ENCODE data around the gene PCGF2.
A peak's percentile ranks its signal among the peaks of the same experiment; 100 is the strongest.

The PCGF2 gene

DNA sequence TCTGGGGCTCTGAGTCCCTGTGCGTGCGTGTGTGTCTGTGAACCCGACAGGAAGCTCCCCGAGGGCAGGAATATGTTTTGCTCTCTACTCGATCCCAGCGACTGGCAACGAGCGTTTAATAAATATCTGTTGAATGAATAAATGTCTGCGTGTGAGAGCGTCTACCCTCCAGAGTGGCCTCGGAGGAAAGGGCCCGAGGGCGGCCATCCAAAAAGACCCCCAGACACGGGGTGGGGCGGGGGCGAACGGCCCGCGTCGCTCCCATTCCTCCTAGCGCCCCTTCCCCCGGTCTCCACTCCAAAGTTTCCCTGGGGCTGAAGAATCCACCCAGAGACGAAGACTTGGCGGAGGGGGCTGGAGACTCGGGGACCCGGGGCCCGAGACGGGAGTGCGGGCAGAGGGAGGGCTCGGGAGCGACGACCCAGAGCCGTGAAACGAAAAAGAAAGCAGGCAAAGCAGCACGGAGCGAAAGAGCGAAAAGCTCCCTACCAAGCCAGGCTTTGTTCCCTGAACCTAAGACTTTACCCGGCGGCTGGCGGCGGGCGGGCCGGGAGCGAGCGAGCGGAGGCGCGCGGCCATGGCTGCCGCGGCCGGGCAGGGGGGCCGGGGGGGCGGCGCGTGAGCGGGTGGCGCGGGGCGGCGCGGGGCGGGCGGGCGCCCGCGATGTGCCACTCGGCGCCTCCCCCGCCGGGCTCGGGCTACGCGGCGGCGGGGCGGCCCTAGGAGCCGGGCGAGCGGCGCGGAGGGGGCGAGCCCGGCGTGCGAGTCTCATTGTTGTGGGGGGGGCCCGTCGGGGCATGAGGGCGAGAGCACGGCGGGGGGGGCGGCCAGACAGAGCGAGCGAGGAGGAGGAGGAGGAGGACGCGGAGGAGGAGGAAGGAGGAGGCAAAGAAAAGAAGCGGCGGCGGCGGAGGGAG is 43.3 kb downstream of the PCGF2 start, which contains the start of gene MLLT6:
TSS of gene MLLT6 (plus strand) at position 668 of the 917 bp plus-strand sequence. CDS start 360 bp downstream, outside the sequence.
- FAIRE-seq (no peak), DNase-seq (ENCODE audit: low spot score) (peak; percentile 92)

DNA sequence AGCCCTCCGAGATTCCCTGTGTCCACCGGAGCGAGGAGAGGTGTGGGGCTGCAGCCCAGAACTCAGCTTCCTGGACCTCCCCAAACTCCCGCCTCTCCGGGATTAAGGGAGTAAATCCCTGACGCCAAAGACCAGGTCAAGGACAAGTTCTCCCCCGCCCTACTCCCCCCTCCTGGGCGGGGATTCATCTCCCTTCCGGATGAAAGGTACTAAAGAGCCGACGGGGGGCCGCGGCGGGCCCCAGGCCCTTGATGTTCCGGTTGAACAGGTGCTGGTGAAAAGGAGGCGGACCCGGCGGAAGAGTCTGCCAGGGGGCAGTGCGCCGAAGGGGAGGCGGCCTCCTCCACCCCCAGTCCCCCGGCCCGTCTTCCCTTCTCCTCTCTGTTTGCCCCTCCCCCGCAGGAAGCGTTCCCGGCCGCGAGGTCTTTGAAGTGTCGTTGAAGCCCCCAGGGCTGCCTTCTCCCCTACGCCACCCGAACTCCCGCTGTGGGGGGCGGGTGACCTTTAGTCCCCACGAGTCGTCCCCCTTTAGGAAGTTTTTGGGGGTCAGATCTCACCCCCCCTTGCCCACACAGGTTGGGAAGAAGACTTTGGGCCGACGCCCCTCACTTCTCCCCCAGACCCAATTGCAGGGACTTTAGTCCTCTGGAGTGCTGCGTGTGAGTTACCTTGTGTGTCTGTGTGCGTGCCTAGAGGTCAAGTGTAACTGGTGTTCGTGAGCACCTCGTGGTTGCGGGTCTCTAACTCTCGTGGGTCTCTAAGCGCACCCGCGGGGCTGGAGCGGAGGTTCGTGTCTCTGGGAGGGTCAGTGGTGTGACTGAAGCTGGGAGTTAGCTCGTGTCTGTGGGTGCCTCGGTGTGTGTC is 44.2 kb downstream of the PCGF2 start:
- no peak for FAIRE-seq
- no peak for DNase-seq (ENCODE audit: low spot score)

DNA sequence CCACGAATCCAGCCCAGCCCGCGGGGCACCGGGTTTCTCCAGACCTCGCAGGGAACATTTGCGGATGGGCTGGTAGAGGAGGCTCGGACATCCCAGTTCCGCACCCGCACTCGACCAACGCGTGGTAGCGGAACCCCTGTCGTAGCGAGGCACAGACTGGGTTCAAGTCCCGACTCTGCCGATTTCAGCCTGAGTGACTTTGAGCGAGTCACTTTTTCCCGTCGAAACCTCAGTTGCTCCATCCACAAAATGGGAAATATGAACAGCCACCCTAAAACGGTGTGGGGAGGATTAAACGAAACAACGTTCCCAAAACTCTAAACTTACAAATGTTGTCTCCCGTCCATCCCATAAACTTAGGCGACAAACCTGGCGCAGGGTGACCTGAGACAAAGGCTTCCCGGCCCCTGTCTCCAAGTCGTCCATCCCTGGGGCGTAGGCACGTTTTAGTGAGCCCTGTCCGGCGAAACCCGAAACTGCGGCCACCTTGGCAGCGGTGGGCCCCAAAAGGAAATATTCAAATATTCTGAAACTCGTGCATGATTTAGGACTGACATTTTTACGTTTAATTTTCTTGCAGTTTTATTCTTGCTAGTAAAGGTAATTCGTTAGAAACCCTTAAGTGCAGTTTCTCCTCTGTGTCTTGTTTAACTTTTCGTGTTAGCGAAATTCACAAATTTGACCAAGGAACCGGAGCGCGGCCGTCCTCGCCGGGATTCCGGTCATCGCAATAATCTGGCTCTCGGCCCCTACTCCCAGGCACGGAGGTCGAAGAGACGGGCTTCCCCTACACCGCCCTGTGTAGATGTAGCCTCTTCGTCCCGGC is 45.0 kb downstream of the PCGF2 start:
- DNase-seq (ENCODE audit: low spot score), result no peak
- no peak for FAIRE-seq

DNA sequence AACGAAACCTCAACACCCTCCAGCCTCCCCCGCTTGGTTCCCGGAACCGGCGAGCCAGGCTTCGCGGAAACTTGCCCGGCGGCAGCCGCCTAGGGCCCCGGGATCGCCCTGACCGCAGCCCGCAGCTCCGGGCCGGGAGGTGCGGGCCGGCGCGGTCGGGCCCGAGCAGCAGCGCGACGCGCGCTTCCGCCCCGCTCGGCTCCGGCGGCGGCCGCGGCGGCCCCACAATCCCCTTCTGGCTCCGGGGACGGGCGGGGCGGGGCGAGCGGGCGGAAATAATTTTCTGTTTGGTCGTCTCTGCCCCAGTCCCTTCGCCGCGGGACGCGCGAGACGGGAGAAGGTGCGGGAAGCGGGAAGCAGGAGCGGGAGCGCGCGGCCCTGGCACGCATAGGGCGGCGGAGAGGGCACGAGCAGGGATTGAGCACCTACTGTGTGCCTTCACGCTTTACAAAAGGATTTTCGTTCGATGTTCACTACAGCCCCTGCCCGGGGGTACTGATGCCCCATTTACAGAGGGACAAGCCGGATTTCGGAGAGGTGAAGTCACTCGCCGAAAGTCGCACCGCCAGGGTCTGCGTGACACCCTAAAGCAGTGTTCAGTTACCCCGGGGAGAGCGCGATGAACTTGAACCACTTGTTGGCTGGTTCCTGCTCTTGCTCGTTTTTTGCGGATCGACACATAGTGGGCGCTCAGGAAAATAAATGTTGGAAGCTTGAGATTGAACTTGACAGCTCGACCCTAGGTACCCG is 45.8 kb downstream of the PCGF2 start:
- FAIRE-seq, result no peak

DNA sequence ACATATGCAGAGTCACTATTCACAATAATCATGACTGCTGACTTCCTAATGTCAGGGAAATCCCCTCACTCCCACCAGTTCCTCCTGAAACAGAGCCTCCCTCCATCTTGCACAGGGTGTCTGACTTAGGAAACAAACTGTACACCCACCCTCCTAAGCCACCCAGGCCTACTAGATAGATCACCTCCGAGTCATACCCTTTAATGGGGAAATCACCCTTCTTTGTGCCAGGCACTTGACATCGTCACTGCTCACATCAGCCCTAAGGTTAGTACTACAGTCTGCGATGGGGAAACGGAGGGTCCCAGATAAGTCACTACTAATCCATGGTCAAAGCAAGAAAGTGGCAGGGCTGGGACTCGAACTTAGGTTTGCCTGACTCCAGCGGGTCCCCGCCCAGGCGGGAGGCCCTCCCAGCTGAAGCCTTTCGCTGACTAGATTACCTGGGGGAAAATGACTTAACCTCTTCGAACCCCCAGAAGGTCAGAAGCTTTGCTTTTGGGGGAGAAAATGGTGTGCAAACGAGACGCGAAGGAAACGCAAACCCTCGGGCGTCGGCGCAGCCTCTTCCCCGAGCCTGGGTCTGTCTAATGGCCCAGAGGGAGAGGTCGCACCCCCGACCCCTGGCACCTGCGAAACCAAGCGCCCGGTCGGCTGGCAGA is 46.5 kb downstream of the PCGF2 start:
- DNase-seq (ENCODE audit: low spot score), result peak; percentile 53
- FAIRE-seq, result no peak

More for the DNA sequence above, 45.8 kb downstream of the PCGF2 start:
- peak; percentile 90 for DNase-seq (ENCODE audit: low spot score)

DNA sequence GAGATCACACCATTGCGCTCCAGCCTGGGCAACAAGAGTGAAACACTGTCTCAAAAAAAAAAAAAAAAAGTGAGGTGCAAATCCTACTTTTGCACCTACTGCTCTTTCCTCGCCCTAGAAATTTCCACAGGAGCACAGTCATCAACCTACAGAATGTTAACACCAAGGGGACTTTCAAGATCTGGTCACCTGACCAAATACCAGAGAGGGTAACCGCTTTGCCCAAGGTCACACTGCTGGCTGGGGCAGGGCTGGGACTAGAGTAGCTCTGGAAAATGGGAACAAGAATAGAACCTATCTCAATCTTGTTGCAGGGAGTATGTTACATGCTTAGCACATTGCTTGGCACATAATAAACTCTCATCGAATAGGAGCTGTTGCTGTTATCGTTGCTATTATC is 49.4 kb downstream of the PCGF2 start:
- DNase-seq (ENCODE audit: low spot score), result no peak
- no peak for FAIRE-seq

DNA sequence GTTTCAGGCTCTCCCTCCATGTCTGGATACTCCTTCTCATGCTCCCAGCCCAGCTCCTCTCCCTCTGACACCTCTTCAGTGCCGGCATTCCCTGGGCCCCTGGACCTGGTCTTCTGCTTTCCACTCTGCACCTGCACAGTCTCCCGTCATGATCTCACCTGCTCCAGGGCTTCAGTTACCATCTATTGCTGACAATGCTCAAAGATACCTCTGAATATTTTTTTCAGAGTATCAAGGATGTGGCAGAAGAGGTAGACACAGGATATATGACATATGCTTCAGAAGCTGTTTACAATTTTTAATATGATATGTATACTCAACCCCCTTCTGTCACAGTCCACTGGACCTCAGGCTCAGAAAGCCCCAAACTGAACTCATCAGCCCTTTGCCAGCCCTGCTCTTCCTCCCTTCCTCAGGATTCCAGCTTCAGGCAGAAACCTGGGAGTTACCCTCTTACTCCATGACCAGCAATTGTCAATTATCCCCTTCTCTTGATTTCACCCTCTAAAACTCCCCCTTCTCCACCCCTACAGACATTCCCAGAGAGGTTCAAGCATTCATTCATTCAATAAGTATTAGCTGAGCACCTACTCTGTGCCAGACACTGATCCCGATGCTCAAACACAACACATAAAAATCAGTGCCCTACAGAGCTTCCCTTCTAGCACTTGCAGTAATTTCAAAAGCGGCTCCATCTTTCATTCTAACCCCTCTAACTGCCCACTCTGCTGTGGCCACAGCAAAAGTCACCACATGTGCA is 50.9 kb downstream of the PCGF2 start:
- FAIRE-seq (no peak), DNase-seq (ENCODE audit: low spot score) (no peak)

DNA sequence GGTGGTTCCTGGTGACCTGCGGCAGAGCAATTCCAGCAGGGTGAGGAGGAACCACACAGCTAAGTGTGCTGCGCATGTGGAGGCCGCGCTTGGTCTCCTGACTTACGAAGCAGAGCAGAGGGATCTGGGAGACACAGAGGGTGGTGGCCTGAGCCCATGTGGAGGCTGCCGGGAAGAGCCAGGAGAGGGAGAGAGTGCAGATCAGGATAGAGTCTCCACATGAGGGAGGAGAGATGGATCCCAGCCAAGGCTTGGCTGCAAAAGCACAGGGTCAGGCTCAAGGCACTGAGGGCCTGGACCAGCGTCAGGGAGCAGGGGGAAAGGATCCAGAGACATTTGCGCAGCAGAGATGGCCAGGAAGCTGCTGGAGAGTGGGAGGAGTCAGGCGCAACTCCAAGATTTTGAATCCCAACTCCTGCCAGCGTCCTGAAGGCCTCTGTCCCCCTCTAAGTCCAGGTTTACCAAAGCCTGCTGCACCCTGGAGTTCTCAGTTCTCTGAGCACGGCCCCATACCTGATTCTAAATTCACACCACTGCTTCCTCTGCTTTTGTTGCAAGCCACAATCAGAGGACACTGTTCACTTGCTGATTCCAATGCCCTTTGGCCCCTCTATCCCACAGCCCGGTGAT is 54.3 kb downstream of the PCGF2 start:
- DNase-seq (ENCODE audit: low spot score) (no peak), FAIRE-seq (no peak)

DNA sequence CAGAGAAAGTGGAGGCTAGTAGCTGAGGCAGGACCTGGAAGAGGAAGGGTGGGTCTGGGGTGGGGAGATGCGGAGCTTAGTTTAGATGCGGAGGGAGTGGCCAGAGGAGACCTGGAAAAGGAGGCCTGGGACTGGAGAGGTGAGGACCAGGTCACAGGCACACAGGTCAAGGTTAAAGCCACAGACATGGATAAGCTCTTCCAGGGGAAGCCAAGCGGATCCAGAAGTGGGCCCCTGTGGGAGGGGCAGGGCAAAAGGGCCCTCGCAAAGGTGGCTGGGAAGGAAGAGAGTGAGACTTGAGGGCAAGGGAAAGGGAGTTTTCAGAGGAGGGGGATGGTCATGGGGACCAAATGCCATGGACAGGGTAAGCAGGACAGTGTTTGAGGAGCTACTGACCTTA is 57.0 kb downstream of the PCGF2 start:
- DNase-seq (ENCODE audit: low spot score) (no peak), FAIRE-seq (no peak)

DNA sequence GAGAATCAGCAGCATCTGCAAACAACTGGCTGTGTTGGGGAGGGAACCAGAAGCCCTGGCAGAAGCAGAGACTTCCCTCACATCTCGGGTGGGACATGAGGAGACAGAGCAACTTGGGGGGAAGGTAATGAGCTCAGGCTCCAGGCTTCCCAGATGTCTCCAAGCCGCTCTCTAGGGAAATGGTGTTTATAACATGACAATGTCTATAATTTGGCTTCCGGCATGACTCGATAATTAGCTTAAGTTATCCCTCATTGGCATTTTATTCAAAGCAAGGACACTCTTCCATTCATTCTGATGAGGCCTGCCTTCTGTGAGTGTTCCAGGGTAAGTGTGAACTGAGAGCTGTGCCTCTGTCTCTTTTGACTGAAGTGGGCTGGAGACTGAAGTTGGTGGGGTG is 57.8 kb downstream of the PCGF2 start:
- no peak for DNase-seq (ENCODE audit: low spot score)

DNA sequence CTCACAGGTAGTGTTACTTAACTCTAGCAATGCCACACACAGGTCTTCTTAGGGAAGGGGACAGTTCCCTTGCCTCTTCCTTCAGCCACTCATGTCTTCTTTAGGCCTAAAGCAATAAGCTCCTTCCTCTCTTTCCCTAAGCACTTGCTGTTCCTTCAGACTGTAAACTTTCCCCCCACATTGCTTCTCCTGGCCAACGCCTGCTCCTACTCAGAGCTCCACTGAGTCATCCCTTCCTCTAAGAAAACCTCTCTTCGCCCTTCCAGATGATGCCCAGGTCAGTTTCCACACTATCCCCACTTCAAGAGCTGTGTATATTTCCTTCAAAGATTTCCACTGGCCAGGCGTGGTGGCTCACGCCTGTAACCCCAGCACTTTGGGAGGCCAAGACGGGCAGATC is 60.9 kb downstream of the PCGF2 start:
- FAIRE-seq, result no peak
- no peak for DNase-seq (ENCODE audit: low spot score)

More for the DNA sequence above, 57.8 kb downstream of the PCGF2 start:
- no peak for FAIRE-seq

DNA sequence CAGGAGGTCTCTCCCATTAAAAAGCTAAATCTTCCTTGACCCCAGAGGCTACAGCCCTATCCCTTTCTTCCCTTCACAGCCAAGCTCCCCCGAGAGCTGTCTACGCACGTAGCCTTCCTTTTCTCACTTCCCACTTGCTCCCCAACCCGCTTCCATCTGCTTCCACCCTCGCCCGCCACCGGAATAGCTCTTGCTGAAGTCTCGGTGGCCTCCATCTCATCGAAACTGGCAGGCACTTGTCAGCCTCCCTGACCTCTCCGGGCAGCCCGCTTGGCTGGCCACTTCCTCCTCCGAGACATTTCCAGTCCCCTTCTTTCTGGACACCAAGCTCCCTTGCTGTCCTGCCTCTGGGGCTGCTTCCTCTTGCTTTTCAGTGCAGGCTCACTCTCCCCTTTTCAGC is 62.6 kb downstream of the PCGF2 start:
- FAIRE-seq (no peak), DNase-seq (ENCODE audit: low spot score) (no peak)

All from urothelium cell line (cell line).